Measurements from ENCODE around the gene RASGRF2.

DNA sequence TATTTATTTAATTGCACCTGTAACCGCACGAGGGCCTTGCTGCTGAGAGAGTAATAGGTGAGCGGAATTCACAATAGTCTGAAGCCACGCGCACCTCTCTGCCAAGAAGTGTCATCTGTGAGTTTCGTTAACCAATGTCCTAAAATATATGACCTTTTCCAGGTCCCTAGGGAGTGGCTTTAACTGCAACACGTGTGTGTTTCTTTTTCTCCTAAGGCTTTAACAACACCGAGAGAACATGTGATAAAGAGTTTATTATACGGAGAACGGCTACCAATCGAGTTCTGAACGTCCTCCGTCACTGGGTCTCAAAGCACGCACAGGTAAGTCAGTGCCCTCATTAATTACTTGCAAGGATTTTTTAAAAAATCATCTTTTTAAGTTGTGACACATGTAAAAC is 219.8 kb downstream of the RASGRF2 start:
- TF ChIP-seq TP53 (CRISPR knock-in tag; IDR thresholded peaks at IDR 0.05) (no peak), POLR2A (IDR thresholded peaks at IDR 0.05; ENCODE audit: low read length) (no peak), MYC (IDR thresholded peaks at IDR 0.05; ENCODE audit: borderline replicate concordance, low read length) (no peak), CEBPB (IDR thresholded peaks at IDR 0.05) (no peak), ESRRA (IDR thresholded peaks at IDR 0.05; ENCODE audit: borderline replicate concordance, low read length) (no peak), RAD21 (conservative IDR thresholded peaks at IDR 0.05 in 1 of 2, IDR thresholded peaks at IDR 0.05 in 1 of 2) (no peak), CHD2 (IDR thresholded peaks at IDR 0.05; ENCODE audit: low read length, partially characterized antibody) (no peak), FOSL2 (IDR thresholded peaks at IDR 0.05) (no peak), FOSL2 (CRISPR knock-in tag; IDR thresholded peaks at IDR 0.05) (no peak), SMC3 (IDR thresholded peaks at IDR 0.05) (no peak)
- TF ChIP-seq, protein P1, sequence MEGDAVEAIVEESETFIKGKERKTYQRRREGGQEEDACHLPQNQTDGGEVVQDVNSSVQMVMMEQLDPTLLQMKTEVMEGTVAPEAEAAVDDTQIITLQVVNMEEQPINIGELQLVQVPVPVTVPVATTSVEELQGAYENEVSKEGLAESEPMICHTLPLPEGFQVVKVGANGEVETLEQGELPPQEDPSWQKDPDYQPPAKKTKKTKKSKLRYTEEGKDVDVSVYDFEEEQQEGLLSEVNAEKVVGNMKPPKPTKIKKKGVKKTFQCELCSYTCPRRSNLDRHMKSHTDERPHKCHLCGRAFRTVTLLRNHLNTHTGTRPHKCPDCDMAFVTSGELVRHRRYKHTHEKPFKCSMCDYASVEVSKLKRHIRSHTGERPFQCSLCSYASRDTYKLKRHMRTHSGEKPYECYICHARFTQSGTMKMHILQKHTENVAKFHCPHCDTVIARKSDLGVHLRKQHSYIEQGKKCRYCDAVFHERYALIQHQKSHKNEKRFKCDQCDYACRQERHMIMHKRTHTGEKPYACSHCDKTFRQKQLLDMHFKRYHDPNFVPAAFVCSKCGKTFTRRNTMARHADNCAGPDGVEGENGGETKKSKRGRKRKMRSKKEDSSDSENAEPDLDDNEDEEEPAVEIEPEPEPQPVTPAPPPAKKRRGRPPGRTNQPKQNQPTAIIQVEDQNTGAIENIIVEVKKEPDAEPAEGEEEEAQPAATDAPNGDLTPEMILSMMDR (IDR thresholded peaks at IDR 0.05) = no peak
- TF ChIP-seq, protein P2, sequence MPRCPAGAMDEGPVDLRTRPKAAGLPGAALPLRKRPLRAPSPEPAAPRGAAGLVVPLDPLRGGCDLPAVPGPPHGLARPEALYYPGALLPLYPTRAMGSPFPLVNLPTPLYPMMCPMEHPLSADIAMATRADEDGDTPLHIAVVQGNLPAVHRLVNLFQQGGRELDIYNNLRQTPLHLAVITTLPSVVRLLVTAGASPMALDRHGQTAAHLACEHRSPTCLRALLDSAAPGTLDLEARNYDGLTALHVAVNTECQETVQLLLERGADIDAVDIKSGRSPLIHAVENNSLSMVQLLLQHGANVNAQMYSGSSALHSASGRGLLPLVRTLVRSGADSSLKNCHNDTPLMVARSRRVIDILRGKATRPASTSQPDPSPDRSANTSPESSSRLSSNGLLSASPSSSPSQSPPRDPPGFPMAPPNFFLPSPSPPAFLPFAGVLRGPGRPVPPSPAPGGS (IDR thresholded peaks at IDR 0.05) = no peak
- TF ChIP-seq, protein P3, sequence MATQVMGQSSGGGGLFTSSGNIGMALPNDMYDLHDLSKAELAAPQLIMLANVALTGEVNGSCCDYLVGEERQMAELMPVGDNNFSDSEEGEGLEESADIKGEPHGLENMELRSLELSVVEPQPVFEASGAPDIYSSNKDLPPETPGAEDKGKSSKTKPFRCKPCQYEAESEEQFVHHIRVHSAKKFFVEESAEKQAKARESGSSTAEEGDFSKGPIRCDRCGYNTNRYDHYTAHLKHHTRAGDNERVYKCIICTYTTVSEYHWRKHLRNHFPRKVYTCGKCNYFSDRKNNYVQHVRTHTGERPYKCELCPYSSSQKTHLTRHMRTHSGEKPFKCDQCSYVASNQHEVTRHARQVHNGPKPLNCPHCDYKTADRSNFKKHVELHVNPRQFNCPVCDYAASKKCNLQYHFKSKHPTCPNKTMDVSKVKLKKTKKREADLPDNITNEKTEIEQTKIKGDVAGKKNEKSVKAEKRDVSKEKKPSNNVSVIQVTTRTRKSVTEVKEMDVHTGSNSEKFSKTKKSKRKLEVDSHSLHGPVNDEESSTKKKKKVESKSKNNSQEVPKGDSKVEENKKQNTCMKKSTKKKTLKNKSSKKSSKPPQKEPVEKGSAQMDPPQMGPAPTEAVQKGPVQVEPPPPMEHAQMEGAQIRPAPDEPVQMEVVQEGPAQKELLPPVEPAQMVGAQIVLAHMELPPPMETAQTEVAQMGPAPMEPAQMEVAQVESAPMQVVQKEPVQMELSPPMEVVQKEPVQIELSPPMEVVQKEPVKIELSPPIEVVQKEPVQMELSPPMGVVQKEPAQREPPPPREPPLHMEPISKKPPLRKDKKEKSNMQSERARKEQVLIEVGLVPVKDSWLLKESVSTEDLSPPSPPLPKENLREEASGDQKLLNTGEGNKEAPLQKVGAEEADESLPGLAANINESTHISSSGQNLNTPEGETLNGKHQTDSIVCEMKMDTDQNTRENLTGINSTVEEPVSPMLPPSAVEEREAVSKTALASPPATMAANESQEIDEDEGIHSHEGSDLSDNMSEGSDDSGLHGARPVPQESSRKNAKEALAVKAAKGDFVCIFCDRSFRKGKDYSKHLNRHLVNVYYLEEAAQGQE (IDR thresholded peaks at IDR 0.05) = no peak
- TF ChIP-seq, protein P4, sequence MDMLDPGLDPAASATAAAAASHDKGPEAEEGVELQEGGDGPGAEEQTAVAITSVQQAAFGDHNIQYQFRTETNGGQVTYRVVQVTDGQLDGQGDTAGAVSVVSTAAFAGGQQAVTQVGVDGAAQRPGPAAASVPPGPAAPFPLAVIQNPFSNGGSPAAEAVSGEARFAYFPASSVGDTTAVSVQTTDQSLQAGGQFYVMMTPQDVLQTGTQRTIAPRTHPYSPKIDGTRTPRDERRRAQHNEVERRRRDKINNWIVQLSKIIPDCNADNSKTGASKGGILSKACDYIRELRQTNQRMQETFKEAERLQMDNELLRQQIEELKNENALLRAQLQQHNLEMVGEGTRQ (IDR thresholded peaks at IDR 0.05) = no peak
- TF ChIP-seq, protein P5, sequence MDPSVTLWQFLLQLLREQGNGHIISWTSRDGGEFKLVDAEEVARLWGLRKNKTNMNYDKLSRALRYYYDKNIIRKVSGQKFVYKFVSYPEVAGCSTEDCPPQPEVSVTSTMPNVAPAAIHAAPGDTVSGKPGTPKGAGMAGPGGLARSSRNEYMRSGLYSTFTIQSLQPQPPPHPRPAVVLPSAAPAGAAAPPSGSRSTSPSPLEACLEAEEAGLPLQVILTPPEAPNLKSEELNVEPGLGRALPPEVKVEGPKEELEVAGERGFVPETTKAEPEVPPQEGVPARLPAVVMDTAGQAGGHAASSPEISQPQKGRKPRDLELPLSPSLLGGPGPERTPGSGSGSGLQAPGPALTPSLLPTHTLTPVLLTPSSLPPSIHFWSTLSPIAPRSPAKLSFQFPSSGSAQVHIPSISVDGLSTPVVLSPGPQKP (IDR thresholded peaks at IDR 0.05; ENCODE audit: low read depth, low read length) = no peak

Data from A549 (cell line).